Testis (tissue), 3 donors: ENCODE results near the gene MPRIP. TPM values are rescaled to one million over a fixed set of nuclear protein-coding genes. Genes with fewer than 3 reads are reported as not detected.

ENCODE experiments used
- DNase-seq: peaks from one replicate; pipeline ENCODE4 v3.0.0-alpha.2; 2019
- H3K27ac ChIP-seq, 2 donors: fragments of 200-600 bp; sonication (generic); one replicate each; pipeline ENCODE4 v1.5.1; 2019
- H3K27me3 ChIP-seq: fragments of 200-600 bp; sonication (generic); one replicate; pipeline ENCODE4 v1.5.1; 2019
- H3K36me3 ChIP-seq: fragments of 200-600 bp; sonication (generic); one replicate; pipeline ENCODE4 v1.5.1; 2017; ENCODE audit warnings: low read depth; ENCODE audit errors: missing control alignments
- H3K4me1 ChIP-seq: fragments of 200-600 bp; sonication (generic); one replicate; pipeline ENCODE4 v1.5.1; 2019
- H3K4me3 ChIP-seq, 2 donors: fragments of 200-600 bp; sonication (generic); one replicate each; pipeline ENCODE4 v1.5.1; 2017 to 2019
- H3K9me3 ChIP-seq: fragments of 200-600 bp; sonication (generic); one replicate; pipeline ENCODE4 v1.5.1; 2017
- POLR2A ChIP-seq: fragments of 450-650 bp; IDR thresholded peaks from one replicate; pipeline ENCODE4 v1.6.1; 2017; ENCODE audit warnings: antibody characterized with exemption, mild to moderate bottlenecking, moderate library complexity
- WGBS, 2 donors: methylation state at CpG; one replicate each; pipeline ENCODE4 v1.1.5; 2018; 5-methylcytosine and 5-hydroxymethylcytosine counted together
- intact Hi-C: fragments of 100-400 bp; cut with DNase I; formaldehyde crosslinking; loops from one replicate; pipeline ENCODE4 v1.15.1; 2023; ENCODE audit warnings: low total_unique reads
- polyA plus RNA-seq: library from polyadenylated mRNA; stranded (reverse); fragments of 350-450 nt; fragmentation: Illumina TruSeq; extraction: RNeasy Lipid Tissue Mini Kit (QIAGEN cat#74804); gene quantifications from one replicate; pipeline ENCODE4 v1.2.3, GENCODE V29; 2014; ENCODE audit warnings: low read depth, low replicate concordance; ENCODE audit not compliant: insufficient read depth
- total RNA-seq, 2 donors: library from RNA; depleted of rRNA; stranded (reverse); fragments of >200 nt; gene quantifications; one replicate each; pipeline ENCODE4 v1.2.3, GENCODE V29; 2016
- TF ChIP-seq, protein P1 (sequence below), 3 experiments: fragments of 450-650 bp in 2 of 3; fragments of 200-600 bp in 1 of 3; sonication (generic) in 1 of 3; IDR thresholded peaks; one replicate each; pipeline ENCODE4 v1.5.1; 2016 to 2019; ENCODE audit warnings: antibody characterized with exemption in 3 of 3, mild to moderate bottlenecking in 2 of 3, moderate library complexity in 1 of 3

MPRIP gene
- total and polyA plus RNA-seq, 3 donors from 2014 or later = 191 to 337 (median 304) TPM

DNA sequence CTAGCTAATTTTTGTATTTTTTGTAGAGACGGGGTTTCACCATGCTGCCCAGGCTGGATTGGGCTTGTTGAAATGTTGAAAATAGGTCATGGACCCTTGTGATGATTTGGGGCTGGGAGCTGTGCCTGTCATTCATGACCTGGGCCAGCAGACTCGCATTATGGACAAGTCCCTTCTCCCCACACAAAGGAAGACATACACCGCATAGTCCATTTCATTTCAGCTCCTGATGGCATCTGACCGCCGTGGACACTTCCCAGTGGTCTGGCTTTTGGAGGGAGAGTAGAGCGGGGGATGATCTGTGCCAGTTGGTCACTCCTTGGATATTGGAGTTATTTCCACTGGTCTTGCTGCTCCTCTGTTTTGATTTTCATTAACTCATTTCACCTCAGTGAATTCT is 34.8 kb downstream of the MPRIP start:
- Histone ChIP-seq H3K36me3 (no peaks in the 10 kb centered on the region), H3K27me3 (no peaks in the 10 kb centered on the region), H3K9me3 (no peaks in the 10 kb centered on the region), H3K4me3 (no peak overlapping the region), H3K27ac (no peak overlapping the region), H3K4me1 (peaks cover 51% of the 10 kb centered on the region)
- no peak for DNase-seq
- no peak for TF ChIP-seq POLR2A
- TF ChIP-seq, protein P1, sequence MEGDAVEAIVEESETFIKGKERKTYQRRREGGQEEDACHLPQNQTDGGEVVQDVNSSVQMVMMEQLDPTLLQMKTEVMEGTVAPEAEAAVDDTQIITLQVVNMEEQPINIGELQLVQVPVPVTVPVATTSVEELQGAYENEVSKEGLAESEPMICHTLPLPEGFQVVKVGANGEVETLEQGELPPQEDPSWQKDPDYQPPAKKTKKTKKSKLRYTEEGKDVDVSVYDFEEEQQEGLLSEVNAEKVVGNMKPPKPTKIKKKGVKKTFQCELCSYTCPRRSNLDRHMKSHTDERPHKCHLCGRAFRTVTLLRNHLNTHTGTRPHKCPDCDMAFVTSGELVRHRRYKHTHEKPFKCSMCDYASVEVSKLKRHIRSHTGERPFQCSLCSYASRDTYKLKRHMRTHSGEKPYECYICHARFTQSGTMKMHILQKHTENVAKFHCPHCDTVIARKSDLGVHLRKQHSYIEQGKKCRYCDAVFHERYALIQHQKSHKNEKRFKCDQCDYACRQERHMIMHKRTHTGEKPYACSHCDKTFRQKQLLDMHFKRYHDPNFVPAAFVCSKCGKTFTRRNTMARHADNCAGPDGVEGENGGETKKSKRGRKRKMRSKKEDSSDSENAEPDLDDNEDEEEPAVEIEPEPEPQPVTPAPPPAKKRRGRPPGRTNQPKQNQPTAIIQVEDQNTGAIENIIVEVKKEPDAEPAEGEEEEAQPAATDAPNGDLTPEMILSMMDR (IDR thresholded peaks at IDR 0.05) = no peak
- WGBS, 2 donors = 95 to 97% methylated on average over 6 of the region's 6 CpGs
- intact Hi-C loops = no loop called here

DNA sequence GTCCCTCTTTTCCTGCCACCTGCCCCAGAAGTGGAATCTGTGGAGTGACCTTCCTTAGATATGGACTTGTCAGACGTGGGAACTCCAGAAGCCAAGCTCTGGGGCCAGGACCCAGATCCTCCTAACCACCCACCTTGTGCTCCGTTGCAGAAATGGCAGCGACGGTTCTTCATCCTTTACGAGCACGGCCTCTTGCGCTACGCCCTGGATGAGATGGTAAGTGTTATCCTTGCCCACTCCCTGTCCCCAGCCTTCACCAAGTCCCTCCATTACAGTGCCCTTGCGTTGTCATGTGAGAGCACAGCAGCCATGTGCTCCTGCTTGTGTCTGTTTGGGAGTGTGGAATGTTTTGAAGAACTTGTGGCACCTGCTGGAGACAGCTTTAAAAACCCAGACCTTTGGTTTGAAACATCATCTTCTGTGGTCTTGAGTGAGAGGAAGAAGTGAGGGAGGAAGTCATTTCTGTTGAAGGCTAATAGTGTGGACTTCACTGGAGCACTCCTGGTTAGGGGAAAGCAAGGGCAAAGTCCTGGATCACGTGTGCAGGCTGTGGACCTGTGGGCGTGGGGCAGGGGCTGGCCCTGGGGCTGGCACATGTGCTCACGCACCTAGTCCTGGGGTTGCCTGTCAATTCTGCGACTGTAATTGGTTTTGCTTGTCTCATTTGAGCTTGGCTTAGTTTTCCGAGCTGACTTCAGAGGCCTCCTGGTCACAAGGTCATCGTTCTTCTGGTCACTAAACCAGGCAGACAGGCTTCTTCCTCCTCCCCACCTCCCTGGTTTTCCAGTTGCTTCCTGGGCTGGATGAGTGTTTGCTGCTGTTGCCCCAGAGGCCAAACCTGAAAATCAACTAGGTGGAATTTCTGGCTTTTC is 35.8 kb downstream of the MPRIP start:
- 83 to 86% methylated on average over 15 of the region's 15 CpGs for WGBS, 2 donors
- no peaks in the 10 kb centered on the region for H3K27me3 ChIP-seq
- peak overlapping the region in 1 of 2 donors; percentile 20 for H3K27ac ChIP-seq
- intact Hi-C loops = no loop called here
- no peak for DNase-seq
- H3K9me3 ChIP-seq = no peaks in the 10 kb centered on the region
- no peak overlapping the region for H3K4me3 ChIP-seq
- H3K36me3 ChIP-seq = no peaks in the 10 kb centered on the region
- TF ChIP-seq POLR2A = no peak
- TF ChIP-seq, protein P1 (IDR thresholded peaks at IDR 0.05) = no peak
- peaks cover 47% of the 10 kb centered on the region for H3K4me1 ChIP-seq

DNA sequence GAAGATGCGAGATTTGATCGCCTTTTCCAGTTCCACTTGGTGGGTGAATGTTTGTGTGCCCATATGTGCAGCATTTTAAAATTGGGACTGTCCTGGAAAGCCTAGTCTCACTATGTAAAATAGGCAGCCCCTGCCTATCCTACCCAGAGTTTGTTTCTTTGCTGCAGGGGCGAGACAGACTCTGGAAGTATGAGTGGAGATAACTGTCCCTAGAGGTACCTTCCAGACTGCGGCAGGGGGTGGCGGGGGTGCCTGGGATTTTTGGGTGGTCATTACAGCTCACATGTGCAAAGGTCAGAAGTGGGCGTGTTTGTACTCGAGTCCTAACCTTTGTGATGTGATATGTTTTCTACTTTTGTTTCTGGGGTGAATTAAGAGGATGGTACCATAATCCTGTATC is 36.6 kb downstream of the MPRIP start:
- no peak for DNase-seq
- no peak for TF ChIP-seq POLR2A
- TF ChIP-seq, protein P1 (IDR thresholded peaks at IDR 0.05) = no peak
- H3K27me3 ChIP-seq = no peaks in the 10 kb centered on the region
- H3K36me3 ChIP-seq = no peaks in the 10 kb centered on the region
- H3K9me3 ChIP-seq = no peaks in the 10 kb centered on the region
- no peak overlapping the region for H3K4me3 ChIP-seq
- WGBS, 2 donors = 79 to 85% methylated on average over 7 of the region's 7 CpGs
- peak overlapping the region in 1 of 2 donors; percentile 20 for H3K27ac ChIP-seq
- intact Hi-C loops = no loop called here
- peaks cover 47% of the 10 kb centered on the region for H3K4me1 ChIP-seq

DNA sequence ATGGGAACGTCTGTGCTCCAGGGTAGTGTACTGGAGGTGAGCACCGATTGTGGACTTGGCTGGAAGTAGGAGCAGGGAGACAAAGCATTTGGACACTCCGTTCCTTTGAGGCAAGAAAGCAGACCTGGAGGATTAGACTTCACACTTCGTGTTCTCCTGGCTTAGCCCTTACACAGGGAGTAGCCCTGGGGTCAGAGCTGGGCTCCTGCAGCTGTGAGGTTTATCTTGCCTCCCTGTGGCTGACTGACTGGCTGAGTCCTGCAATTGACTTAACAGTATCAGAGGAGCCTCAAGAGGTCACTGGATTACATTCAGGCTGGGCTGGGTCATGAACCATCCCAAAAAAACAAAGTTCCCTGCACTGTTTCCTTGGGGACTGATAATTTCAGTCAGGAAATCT is 37.1 kb downstream of the MPRIP start:
- intact Hi-C loops = no loop called here

More for the DNA sequence above, 37.1 kb downstream of the MPRIP start:
- Histone ChIP-seq H3K4me1 (peaks cover 47% of the 10 kb centered on the region), H3K9me3 (no peaks in the 10 kb centered on the region), H3K36me3 (no peaks in the 10 kb centered on the region), H3K27me3 (no peaks in the 10 kb centered on the region), H3K4me3 (no peak overlapping the region), H3K27ac (peak overlapping the region in 1 of 2 donors; percentile 19)
- TF ChIP-seq POLR2A = no peak
- TF ChIP-seq, protein P1 (IDR thresholded peaks at IDR 0.05) = no peak
- no peak for DNase-seq
- 41 to 61% methylated on average over 4 of the region's 4 CpGs for WGBS, 2 donors
